Caco-2 (cell line): ENCODE results near the gene KIF2C. TPM values are rescaled to one million over a fixed set of nuclear protein-coding genes. Genes with fewer than 3 reads are reported as not detected.

Experiments used
- BruUV-seq: library from RNA; stranded (reverse); fragments of 400-500 nt; replicated peaks from 2 replicates; lab custom pipeline; 2021; lab: Mats Ljungman, UMichigan
- CTCF ChIA-PET: fragments of 300-600 bp; sonication (Branson Sonifier 250); formaldehyde crosslinking; loops from one replicate; lab custom pipeline; 2022; ENCODE audit warnings: antibody characterized with exemption; lab: Charles Lee
- POLR2A ChIA-PET: fragments of 300-600 bp; sonication (Branson Sonifier 250); formaldehyde crosslinking; loops from one replicate; lab custom pipeline; 2022; ENCODE audit warnings: antibody characterized with exemption; lab: Charles Lee
- DNase-seq, 2 experiments: peaks; one replicate each; pipeline versions ENCODE4 v3.0.0 to v3.0.0-alpha.2; 2020 to 2022
- H3K27me3 ChIP-seq: replicated peaks from 2 replicates; pipeline ENCODE4 v1.6.0; 2011; ENCODE audit warnings: low read length; ENCODE audit not compliant: control insufficient read depth, insufficient read depth
- H3K36me3 ChIP-seq: 2 replicates; pipeline ENCODE4 v1.5.1; 2011; ENCODE audit warnings: low read length; ENCODE audit not compliant: control insufficient read depth, insufficient read depth
- H3K4me1 ChIP-seq: fragments of 250-450 bp; sonication (Bioruptor Pico); 2 replicates; pipeline ENCODE4 v1.5.1; 2020; ENCODE audit warnings: mild to moderate bottlenecking
- H3K4me3 ChIP-seq: 2 replicates; pipeline ENCODE4 v1.5.1; 2011; ENCODE audit warnings: low read depth, mild to moderate bottlenecking, control low read depth, low read length
- H3K9me3 ChIP-seq: fragments of 250-450 bp; sonication (Bioruptor Pico); 2 replicates; pipeline ENCODE4 v1.5.1; 2020; ENCODE audit warnings: mild to moderate bottlenecking, moderate library complexity
- H3K27ac Mint-ChIP-seq: one replicate; pipeline ENCODE4 v1.8.0; 2022; ENCODE audit warnings: mixed read lengths; ENCODE audit not compliant: unreplicated experiment
- H3K27me3 Mint-ChIP-seq: one replicate; pipeline ENCODE4 v1.8.0; 2022; ENCODE audit warnings: mixed read lengths; ENCODE audit not compliant: insufficient read depth, unreplicated experiment
- H3K36me3 Mint-ChIP-seq: one replicate; pipeline ENCODE4 v1.8.0; 2022; ENCODE audit warnings: mild to moderate bottlenecking, mixed read lengths; ENCODE audit not compliant: insufficient read depth, unreplicated experiment
- H3K4me1 Mint-ChIP-seq: one replicate; pipeline ENCODE4 v1.8.0; 2022; ENCODE audit warnings: low read depth, mixed read lengths; ENCODE audit not compliant: unreplicated experiment
- H3K4me3 Mint-ChIP-seq: one replicate; pipeline ENCODE4 v1.8.0; 2022; ENCODE audit warnings: mild to moderate bottlenecking, moderate library complexity, mixed read lengths; ENCODE audit not compliant: unreplicated experiment
- H3K9me3 Mint-ChIP-seq: one replicate; pipeline ENCODE4 v1.8.0; 2022; ENCODE audit warnings: mixed read lengths; ENCODE audit not compliant: unreplicated experiment
- CTCF ChIP-seq, 2 experiments: fragments of 200-600 bp in 1 of 2; IDR thresholded peaks; 1 replicate in 1 of 2; 2 replicates in 1 of 2; pipeline versions ENCODE4 v1.5.1 to v1.8.0; 2011 to 2022; ENCODE audit warnings: antibody characterized with exemption in 1 of 2, control low read depth in 1 of 2, inconsistent platforms in 1 of 2, low read depth in 1 of 2, low read length in 1 of 2, mild to moderate bottlenecking in 1 of 2, moderate library complexity in 1 of 2; ENCODE audit not compliant: insufficient read depth in 1 of 2, severe bottlenecking in 1 of 2, unreplicated experiment in 1 of 2
- intact Hi-C: fragments of 100-400 bp; cut with micrococcal nuclease; formaldehyde crosslinking; loops from one replicate; pipeline ENCODE4 v1.10.0; 2022; ENCODE audit not compliant: unreplicated experiment
- total RNA-seq: library from RNA; stranded (reverse); gene quantifications from 2 replicates; pipeline ENCODE4 v1.2.3, GENCODE V29; 2022

The KIF2C gene
- total RNA-seq, 1 experiment from 2014 or later = 61.0 TPM

GRCh38 chr1:44723064-44723463 is 16.6 kb upstream of the KIF2C start:
- intact Hi-C loops = no loop called here
- Histone ChIP-seq H3K9me3 (no peaks in the 10 kb centered on the region), H3K27me3 (no peaks in the 10 kb centered on the region), H3K36me3 (no peaks in the 10 kb centered on the region), H3K4me3 (no peak overlapping the region), H3K4me1 (no peaks in the 10 kb centered on the region)
- Mint-ChIP-seq H3K9me3 (no peaks in the 10 kb centered on the region), H3K4me1 (peaks cover 10% of the 10 kb centered on the region), H3K4me3 (no peak overlapping the region), H3K27me3 (no peaks in the 10 kb centered on the region), H3K36me3 (peaks cover 8% of the 10 kb centered on the region), H3K27ac (peak overlapping the region; percentile 1)
- no TSS peak for BruUV-seq
- no peak for DNase-seq
- no peak for TF ChIP-seq CTCF (IDR thresholded peaks at IDR 0.05; ENCODE audit: insufficient read depth in 1 of 2, low read depth in 1 of 2, low read length in 1 of 2, severe bottlenecking in 1 of 2, unreplicated experiment in 1 of 2)
- ChIA-PET POLR2A (no interaction called here), CTCF (no interaction called here)

- H3K4me1 Mint-ChIP-seq = peaks cover 12% of the 10 kb centered on the region
- peak overlapping the region; percentile 1 for H3K27ac Mint-ChIP-seq
Observed at GRCh38 chr1:44723496-44724295, 15.9 kb upstream of the KIF2C start.

More at GRCh38 chr1:44723496-44724295, 15.9 kb upstream of the KIF2C start:
- H3K27me3 ChIP-seq = no peaks in the 10 kb centered on the region
- Mint-ChIP-seq H3K27me3 (no peaks in the 10 kb centered on the region), H3K9me3 (no peaks in the 10 kb centered on the region), H3K36me3 (peaks cover 8% of the 10 kb centered on the region), H3K4me3 (no peak overlapping the region)
- ChIA-PET POLR2A (no interaction called here), CTCF (no interaction called here)
- intact Hi-C loops = no loop called here
- H3K36me3 ChIP-seq = no peaks in the 10 kb centered on the region
- no peak for DNase-seq
- H3K4me3 ChIP-seq = no peak overlapping the region
- no peak for TF ChIP-seq CTCF (IDR thresholded peaks at IDR 0.05; ENCODE audit: insufficient read depth in 1 of 2, low read depth in 1 of 2, low read length in 1 of 2, severe bottlenecking in 1 of 2, unreplicated experiment in 1 of 2)
- BruUV-seq = no TSS peak
- H3K4me1 ChIP-seq = no peaks in the 10 kb centered on the region
- no peaks in the 10 kb centered on the region for H3K9me3 ChIP-seq
